ENCODE results near the gene ADGRF4.

The ADGRF4 gene, protein sequence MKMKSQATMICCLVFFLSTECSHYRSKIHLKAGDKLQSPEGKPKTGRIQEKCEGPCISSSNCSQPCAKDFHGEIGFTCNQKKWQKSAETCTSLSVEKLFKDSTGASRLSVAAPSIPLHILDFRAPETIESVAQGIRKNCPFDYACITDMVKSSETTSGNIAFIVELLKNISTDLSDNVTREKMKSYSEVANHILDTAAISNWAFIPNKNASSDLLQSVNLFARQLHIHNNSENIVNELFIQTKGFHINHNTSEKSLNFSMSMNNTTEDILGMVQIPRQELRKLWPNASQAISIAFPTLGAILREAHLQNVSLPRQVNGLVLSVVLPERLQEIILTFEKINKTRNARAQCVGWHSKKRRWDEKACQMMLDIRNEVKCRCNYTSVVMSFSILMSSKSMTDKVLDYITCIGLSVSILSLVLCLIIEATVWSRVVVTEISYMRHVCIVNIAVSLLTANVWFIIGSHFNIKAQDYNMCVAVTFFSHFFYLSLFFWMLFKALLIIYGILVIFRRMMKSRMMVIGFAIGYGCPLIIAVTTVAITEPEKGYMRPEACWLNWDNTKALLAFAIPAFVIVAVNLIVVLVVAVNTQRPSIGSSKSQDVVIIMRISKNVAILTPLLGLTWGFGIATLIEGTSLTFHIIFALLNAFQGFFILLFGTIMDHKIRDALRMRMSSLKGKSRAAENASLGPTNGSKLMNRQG

DNA sequence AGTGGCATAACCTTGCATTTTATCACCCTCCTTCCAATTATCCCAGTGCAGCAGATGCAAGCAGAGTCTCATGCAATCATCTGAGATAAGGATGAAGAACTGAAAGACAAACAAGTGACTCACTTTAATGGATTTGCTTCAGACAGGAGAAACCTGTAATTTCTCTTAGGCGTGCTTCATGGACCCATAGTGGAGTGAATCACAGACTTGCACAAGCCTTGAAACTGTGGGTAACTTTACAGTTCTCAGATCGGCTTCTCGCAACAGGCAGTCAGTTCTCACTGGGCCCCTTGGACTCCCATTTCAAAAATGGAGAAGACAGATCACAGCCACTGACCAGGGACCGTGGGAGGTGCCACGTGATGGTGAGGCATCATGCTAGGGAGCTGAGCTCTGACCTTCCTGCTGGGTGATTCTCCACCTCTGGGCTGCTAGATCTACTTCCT is at the start of gene ADGRF4:
Gene ADGRF4 (plus strand): TSS at position 239 of the 446 bp plus-strand sequence. CDS start 8,666 bp downstream, outside the sequence.
- no peak for DNase-seq

GRCh38 chr6:47650553-47651432 is 47.6 kb upstream of the ADGRF4 start:
- no peak for DNase-seq

DNA sequence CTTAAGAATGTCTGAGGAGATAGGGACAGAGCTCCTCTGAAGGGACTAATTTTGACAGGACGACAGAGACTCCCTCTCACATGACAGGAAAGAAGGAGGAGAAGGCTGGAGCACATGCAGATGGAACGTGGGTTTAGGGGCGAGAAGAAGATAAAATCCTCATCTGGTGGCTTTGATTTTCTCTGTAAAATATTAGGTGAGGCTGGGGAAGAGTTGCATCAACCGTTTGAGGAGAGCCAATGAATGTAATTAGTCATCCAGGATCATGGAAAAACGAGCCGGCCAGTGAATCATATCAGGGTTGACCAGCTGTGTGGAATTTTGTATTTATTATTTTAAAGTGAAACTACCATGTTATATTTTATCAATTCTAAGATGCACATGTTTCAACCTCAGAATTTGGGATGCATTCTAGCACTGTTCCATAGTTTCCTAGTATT is 46.9 kb upstream of the ADGRF4 start:
- no peak for DNase-seq

- no peak for DNase-seq
Measured at GRCh38 chr6:47653706-47654105, 44.7 kb upstream of the ADGRF4 start.

GRCh38 chr6:47654255-47654654 is 44.1 kb upstream of the ADGRF4 start:
- no peak for DNase-seq

GRCh38 chr6:47655719-47656595 is 42.4 kb upstream of the ADGRF4 start:
- DNase-seq, result peak; percentile 4 to 18

GRCh38 chr6:47661960-47662359 is 36.4 kb upstream of the ADGRF4 start:
- no peak for DNase-seq

DNA sequence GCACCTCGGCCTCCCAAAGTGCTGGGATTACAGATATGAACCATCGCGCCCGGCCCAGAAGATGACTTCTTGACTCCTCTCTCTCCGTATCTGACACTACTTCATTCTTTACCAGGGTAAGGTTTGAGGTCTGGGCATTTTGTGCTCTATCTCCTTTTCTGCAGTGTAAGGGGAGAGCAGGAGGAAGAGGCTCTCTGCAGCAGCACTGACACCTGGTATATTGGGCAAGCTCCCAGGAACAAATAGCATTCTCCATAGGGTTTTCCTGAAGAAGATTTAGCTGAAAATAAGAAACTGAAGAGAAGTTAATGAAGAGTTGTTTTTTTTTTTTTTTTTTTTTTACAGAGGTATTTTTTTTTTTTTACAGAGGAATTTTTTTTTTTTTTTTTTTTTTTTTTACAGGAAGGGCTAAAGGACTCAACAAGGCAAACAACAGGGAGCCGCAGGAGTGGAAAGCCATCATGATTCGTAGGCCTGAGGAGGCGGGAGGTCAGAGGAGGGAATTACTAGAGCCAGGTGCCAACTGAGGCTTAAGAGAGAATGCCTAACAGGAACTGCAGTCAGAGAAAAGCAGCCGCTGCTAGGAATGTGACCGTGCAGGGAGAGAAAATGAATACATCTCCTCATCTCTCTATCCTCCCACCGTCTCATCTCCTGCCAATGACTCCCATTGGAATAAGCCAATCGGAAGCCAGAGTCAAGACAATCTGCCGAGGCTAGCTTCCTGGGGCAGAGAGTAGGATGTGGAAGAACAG is 34.7 kb upstream of the ADGRF4 start:
- DNase-seq, result no peak

GRCh38 chr6:47665112-47665511 is 33.3 kb upstream of the ADGRF4 start:
- no peak for DNase-seq

DNA sequence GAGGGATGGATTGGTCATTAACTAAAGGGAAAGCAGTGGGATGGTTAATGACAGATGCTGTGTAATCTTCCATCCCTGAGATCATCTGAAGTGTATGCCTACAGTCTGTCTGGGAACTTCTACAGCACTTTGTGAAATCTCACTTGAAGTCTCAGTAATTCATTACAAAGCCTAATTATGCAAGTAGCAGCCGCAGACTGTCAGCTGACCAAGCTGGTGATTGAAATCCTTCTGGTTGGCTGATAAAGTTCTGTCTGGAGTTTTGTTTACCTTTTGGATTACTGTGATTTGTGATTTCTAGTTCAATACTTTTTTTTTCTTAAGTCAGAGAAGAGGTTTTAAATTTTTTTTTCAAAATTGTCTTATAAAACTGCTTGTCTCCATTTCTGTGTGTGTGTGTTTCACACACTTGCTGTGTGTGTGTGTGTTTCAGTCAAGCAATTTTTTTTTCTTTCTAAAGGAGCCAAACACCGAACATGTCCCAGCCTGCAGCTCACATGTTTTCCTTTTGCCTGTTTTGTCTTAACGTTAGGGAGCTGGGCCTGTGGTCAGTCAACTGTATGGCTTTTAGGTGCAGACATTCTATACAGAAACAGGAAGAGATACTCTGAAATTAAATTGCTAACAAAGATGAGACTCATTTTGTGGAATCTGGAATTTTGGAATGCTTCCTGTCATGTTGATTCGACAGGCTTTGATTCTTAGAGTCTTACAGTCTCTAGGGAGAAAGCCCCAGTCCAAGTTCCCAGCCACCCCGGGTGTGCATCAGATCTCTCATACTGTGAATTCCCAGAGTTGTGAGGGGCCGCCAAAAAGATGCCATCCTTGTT is 28.5 kb upstream of the ADGRF4 start:
- DNase-seq, result no peak

DNA sequence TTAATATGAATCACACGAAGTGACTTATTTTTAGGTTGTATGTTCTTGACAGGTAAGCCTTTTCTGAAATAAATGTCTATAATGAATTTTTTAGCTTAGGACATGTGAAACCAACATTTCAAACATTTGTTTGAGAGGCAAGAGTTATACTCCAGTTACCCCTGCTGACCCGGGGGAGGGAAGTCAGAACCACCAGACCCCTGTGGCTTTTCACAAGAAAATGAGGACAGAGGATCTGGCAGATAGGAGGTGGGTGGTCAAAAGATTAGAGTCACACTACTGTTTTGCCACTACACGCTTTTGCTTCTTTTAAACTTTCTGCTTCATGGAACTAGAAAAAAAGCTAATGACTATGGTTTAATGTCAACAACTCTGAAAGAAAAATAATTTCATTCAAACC is 27.5 kb upstream of the ADGRF4 start:
- DNase-seq, result no peak

GRCh38 chr6:47671777-47672176 is 26.6 kb upstream of the ADGRF4 start:
- DNase-seq, result no peak

- no peak for DNase-seq
Measured at GRCh38 chr6:47672816-47673215, 25.6 kb upstream of the ADGRF4 start.

GRCh38 chr6:47674673-47675072 is 23.7 kb upstream of the ADGRF4 start:
- DNase-seq, result no peak

GRCh38 chr6:47677381-47678100 is 20.8 kb upstream of the ADGRF4 start:
- no peak for DNase-seq

DNA sequence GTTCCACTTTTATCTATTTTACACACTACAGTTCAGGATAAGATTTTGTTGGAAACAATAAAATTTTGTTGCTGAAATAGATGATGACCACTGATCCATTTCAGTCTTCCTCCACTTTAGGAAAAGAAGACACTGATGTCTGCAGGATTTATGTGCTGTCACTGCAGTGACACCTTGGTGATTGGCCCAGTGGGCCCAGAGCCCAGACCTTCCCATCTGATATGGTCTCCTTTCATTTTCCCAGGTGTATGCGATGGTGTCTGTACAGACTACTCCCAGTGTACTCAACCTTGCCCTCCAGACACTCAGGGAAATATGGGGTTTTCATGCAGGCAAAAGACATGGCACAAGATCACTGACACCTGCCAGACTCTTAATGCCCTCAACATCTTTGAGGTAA is 19.6 kb upstream of the ADGRF4 start:
- DNase-seq, result no peak

GRCh38 chr6:47679322-47679906 is 19.0 kb upstream of the ADGRF4 start:
- no peak for DNase-seq

GRCh38 chr6:47680051-47680450 is 18.3 kb upstream of the ADGRF4 start:
- DNase-seq, result no peak

- no peak for DNase-seq
Measured at GRCh38 chr6:47680724-47681123, 17.7 kb upstream of the ADGRF4 start.
